ENCODE data around the gene ACSM3.

DNA sequence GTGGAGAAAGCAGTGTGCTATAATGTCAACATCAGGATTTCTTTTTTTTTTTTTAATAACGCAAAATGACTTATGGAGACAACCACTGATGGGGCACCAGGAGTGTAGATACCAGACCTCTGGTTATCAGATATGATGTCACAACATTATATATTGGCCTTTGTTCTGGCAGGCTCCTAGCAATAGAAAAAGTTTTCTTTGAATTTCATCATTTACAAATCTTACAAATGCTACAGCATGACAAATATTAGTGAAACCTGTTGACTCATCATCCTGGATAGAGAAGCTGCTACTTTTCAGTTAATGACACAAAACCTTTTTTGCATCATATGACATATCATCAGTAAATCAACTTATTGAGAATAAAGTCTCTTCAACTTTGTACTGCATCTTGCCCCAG is 28.3 kb upstream of the ACSM3 start:
- no peak for TF ChIP-seq RBM14 (IDR thresholded peaks at IDR 0.05; ENCODE audit: borderline replicate concordance, insufficient read depth, low read depth, low read length)
- no peak for TF ChIP-seq SMARCE1 (IDR thresholded peaks at IDR 0.05)
- TF ChIP-seq POLR2A (conservative IDR thresholded peaks at IDR 0.05), result no peak
- no peak for TF ChIP-seq CTCF (IDR thresholded peaks at IDR 0.05 in 2 of 3, conservative IDR thresholded peaks at IDR 0.05 in 1 of 3; ENCODE audit: insufficient read depth in 2 of 3, low read depth in 1 of 3, low read length in 3 of 3)

Measured in K562 (cell line).